H1 (cell line): ENCODE results near the gene DCDC2C. TPM values are rescaled to one million over a fixed set of nuclear protein-coding genes. Genes with fewer than 3 reads are reported as not detected.
A peak's percentile ranks its signal among the peaks of the same experiment; 100 is the strongest.

Source experiments
- CTCF ChIA-PET: fragments of 300-600 bp; sonication (Branson Sonifier 250); formaldehyde crosslinking; loops from one replicate; lab custom pipeline; 2021; ENCODE audit not compliant: partially characterized antibody; lab: Charles Lee
- POLR2A ChIA-PET: fragments of 300-600 bp; sonication (Branson Sonifier 250); formaldehyde crosslinking; loops from one replicate; lab custom pipeline; 2021; ENCODE audit warnings: inconsistent platforms; ENCODE audit not compliant: partially characterized antibody; lab: Charles Lee
- DNase-seq, 2 experiments: peaks; one replicate each; pipeline versions ENCODE4 v3.0.0 to v3.0.0-alpha.2; 2010 to 2022; ENCODE audit warnings: low spot score in 2 of 2, low read depth in 1 of 2, mixed read lengths in 1 of 2
- FAIRE-seq: peaks from 2 replicates; lab custom pipeline; 2011; peaks lifted over from hg19 to GRCh38; lab: Jason Lieb, UNC
- H2AFZ ChIP-seq: 2 replicates; pipeline ENCODE4 v1.8.1; 2012; ENCODE audit warnings: low read length, inconsistent platforms
- H2AK5ac ChIP-seq: 2 replicates; pipeline ENCODE4 v1.6.1; 2013; ENCODE audit warnings: low read depth, low read length
- H2BK120ac ChIP-seq: replicated peaks from 2 replicates; pipeline ENCODE3; 2013; ENCODE audit warnings: low read depth, low read length, inconsistent platforms
- H2BK12ac ChIP-seq: 2 replicates; pipeline ENCODE4 v1.6.1; 2013; ENCODE audit warnings: low read depth, low read length
- H2BK15ac ChIP-seq: 2 replicates; pipeline ENCODE4 v1.6.1; 2013; ENCODE audit warnings: low read length
- H2BK20ac ChIP-seq: 2 replicates; pipeline ENCODE4 v1.6.1; 2013; ENCODE audit warnings: low read length
- H2BK5ac ChIP-seq: 2 replicates; pipeline ENCODE4 v1.6.1; 2013; ENCODE audit warnings: low read depth, low read length
- H3K14ac ChIP-seq: 2 replicates; pipeline ENCODE4 v1.6.1; 2013; ENCODE audit warnings: inconsistent platforms; ENCODE audit not compliant: insufficient read length
- H3K18ac ChIP-seq: 2 replicates; pipeline ENCODE4 v1.6.1; 2013; ENCODE audit warnings: low read length; ENCODE audit errors: extremely low read depth
- H3K23ac ChIP-seq: 2 replicates; pipeline ENCODE4 v1.6.1; 2013; ENCODE audit warnings: inconsistent platforms; ENCODE audit not compliant: insufficient read length
- H3K23me2 ChIP-seq: 2 replicates; pipeline ENCODE4 v1.6.1; 2013; ENCODE audit warnings: low read depth, low read length
- H3K27ac ChIP-seq: 2 replicates; pipeline ENCODE4 v1.6.1; 2011; ENCODE audit warnings: low read depth, low read length, inconsistent platforms
- H3K27me3 ChIP-seq, 4 experiments: replicated peaks in 1 of 4; 1 replicate in 1 of 4; 2 replicates in 3 of 4; pipeline versions ENCODE4 v1.6.1 to v1.8.1; 2011 to 2013; ENCODE audit warnings: low read length in 3 of 4, mild to moderate bottlenecking in 3 of 4, inconsistent platforms in 2 of 4, mixed read lengths in 2 of 4, moderate library complexity in 1 of 4; ENCODE audit not compliant: control insufficient read depth in 3 of 4, insufficient read depth in 3 of 4; ENCODE audit errors: extremely low read depth in 1 of 4
- H3K36me3 ChIP-seq, 4 experiments: 2 replicates each; pipeline versions ENCODE4 v1.6.1 to v1.8.1; 2011 to 2013; ENCODE audit warnings: mild to moderate bottlenecking in 4 of 4, low read length in 3 of 4, moderate library complexity in 2 of 4, control low read depth in 1 of 4, inconsistent platforms in 1 of 4; ENCODE audit not compliant: insufficient read depth in 4 of 4, control insufficient read depth in 2 of 4
- H3K4ac ChIP-seq: replicated peaks from 2 replicates; pipeline ENCODE3; 2013; ENCODE audit warnings: low read length, low read depth, mixed read lengths, inconsistent platforms; ENCODE audit not compliant: insufficient read length
- H3K4me1 ChIP-seq, 4 experiments: replicated peaks in 1 of 4; 1 replicate in 1 of 4; 2 replicates in 3 of 4; pipeline versions ENCODE4 v1.6.1 to v1.8.1; 2011 to 2013; ENCODE audit warnings: low read length in 3 of 4, inconsistent platforms in 2 of 4, mixed read lengths in 1 of 4; ENCODE audit not compliant: insufficient read depth in 4 of 4, control insufficient read depth in 3 of 4
- H3K4me2 ChIP-seq, 2 experiments: 2 replicates each; pipeline versions ENCODE4 v1.6.1 to v1.8.1; 2011 to 2013; ENCODE audit warnings: low read depth in 2 of 2, low read length in 2 of 2, control low read depth in 1 of 2, inconsistent platforms in 1 of 2, mild to moderate bottlenecking in 1 of 2; ENCODE audit not compliant: insufficient read depth in 1 of 2
- H3K4me3 ChIP-seq, 4 experiments: fragments of 200-600, 300-600 bp in 1 of 4; sonication (generic), shearing (Covaris generic), sonication (Bioruptor Twin) in 1 of 4; 2 replicates each; pipeline versions ENCODE4 v1.5.1 to v1.8.1; 2011 to 2016; ENCODE audit warnings: low read length in 4 of 4, low read depth in 3 of 4, control low read depth in 2 of 4, inconsistent platforms in 2 of 4, mild to moderate bottlenecking in 2 of 4, mixed read lengths in 1 of 4, moderate library complexity in 1 of 4; ENCODE audit not compliant: insufficient read depth in 2 of 4; ENCODE audit errors: extremely low read depth in 1 of 4
- H3K56ac ChIP-seq: replicated peaks from 2 replicates; pipeline ENCODE3; 2013; ENCODE audit warnings: low read depth, mild to moderate bottlenecking, mixed read lengths, low read length, inconsistent platforms; ENCODE audit not compliant: insufficient read length
- H3K79me1 ChIP-seq: 2 replicates; pipeline ENCODE4 v1.6.1; 2013; ENCODE audit warnings: low read depth, low read length, control low read depth
- H3K79me2 ChIP-seq, 2 experiments: 2 replicates each; pipeline versions ENCODE4 v1.6.1 to v1.8.1; 2012 to 2013; ENCODE audit warnings: low read length in 2 of 2, mild to moderate bottlenecking in 2 of 2, inconsistent platforms in 1 of 2; ENCODE audit not compliant: insufficient read depth in 2 of 2, control insufficient read depth in 1 of 2
- H3K9ac ChIP-seq, 4 experiments: replicated peaks in 1 of 4; 1 replicate in 1 of 4; 2 replicates in 3 of 4; pipeline versions ENCODE4 v1.6.1 to v1.8.1; 2011 to 2013; ENCODE audit warnings: low read depth in 3 of 4, low read length in 3 of 4, control low read depth in 2 of 4, mild to moderate bottlenecking in 2 of 4, moderate library complexity in 2 of 4, inconsistent platforms in 1 of 4; ENCODE audit errors: extremely low read depth in 1 of 4
- H3K9me3 ChIP-seq, 2 experiments: 2 replicates each; pipeline versions ENCODE4 v1.6.1 to v1.8.1; 2012 to 2013; ENCODE audit warnings: mild to moderate bottlenecking in 2 of 2, moderate library complexity in 2 of 2, control low read depth in 1 of 2, inconsistent platforms in 1 of 2, low read depth in 1 of 2, low read length in 1 of 2, mixed read lengths in 1 of 2; ENCODE audit not compliant: insufficient read depth in 2 of 2
- H4K20me1 ChIP-seq, 2 experiments: replicated peaks in 1 of 2; 2 replicates each; pipeline versions ENCODE3 to v1.8.1; 2011 to 2013; ENCODE audit warnings: inconsistent platforms in 2 of 2, low read length in 2 of 2, mild to moderate bottlenecking in 1 of 2; ENCODE audit not compliant: insufficient read depth in 2 of 2, control insufficient read depth in 1 of 2
- H4K5ac ChIP-seq: 2 replicates; pipeline ENCODE4 v1.6.1; 2013; ENCODE audit warnings: low read length, low read depth, mixed read lengths, inconsistent platforms; ENCODE audit not compliant: insufficient read length
- H4K8ac ChIP-seq: 2 replicates; pipeline ENCODE4 v1.8.0; 2013; ENCODE audit warnings: mild to moderate bottlenecking, moderate library complexity, low read length, inconsistent platforms; ENCODE audit not compliant: insufficient read depth; ENCODE audit errors: extremely low read depth
- H4K91ac ChIP-seq: replicated peaks from 2 replicates; pipeline ENCODE3; 2013; ENCODE audit warnings: low read length, mixed read lengths, inconsistent platforms; ENCODE audit not compliant: insufficient read length
- CEBPB ChIP-seq: IDR thresholded peaks from 2 replicates; pipeline ENCODE4 v1.6.1; 2012; ENCODE audit warnings: low read depth, low read length
- CREB1 ChIP-seq: IDR thresholded peaks from 2 replicates; pipeline ENCODE4 v1.6.1; 2012; ENCODE audit warnings: inconsistent platforms
- EZH2 ChIP-seq: fragments of 200-600 bp; sonication (generic); IDR thresholded peaks from 2 replicates; pipeline ENCODE4 v1.7.1; 2012; ENCODE audit warnings: low read depth, mild to moderate bottlenecking, moderate library complexity, low read length, inconsistent platforms; ENCODE audit not compliant: severe bottlenecking
- POLR2AphosphoS5 ChIP-seq: IDR thresholded peaks from 2 replicates; pipeline ENCODE4 v1.6.1; 2011; ENCODE audit warnings: low read depth, low read length
- RAD21 ChIP-seq, 2 experiments: IDR thresholded peaks in 1 of 2; conservative IDR thresholded peaks in 1 of 2; 2 replicates each; pipeline ENCODE4 v1.6.1; 2011; ENCODE audit warnings: low read depth in 2 of 2, low read length in 2 of 2, improper control_type of control experiment in 1 of 2, inconsistent platforms in 1 of 2, mild to moderate bottlenecking in 1 of 2, moderate library complexity in 1 of 2
- SIX5 ChIP-seq: IDR thresholded peaks from 2 replicates; pipeline ENCODE4 v1.6.1; 2011; ENCODE audit warnings: mild to moderate bottlenecking, low read depth, low read length
- WGBS, 2 experiments: shearing (Covaris generic) in 1 of 2; methylation state at CpG; one replicate each; pipeline versions ENCODE4 v1.1.6 to v1.1.7; 2013 to 2015; ENCODE audit warnings: low lambda C conversion rate in 2 of 2, mixed read lengths in 2 of 2, inconsistent platforms in 1 of 2, low coverage in 1 of 2, missing lambda C conversion rate in 1 of 2; ENCODE audit not compliant: insufficient replicate concordance in 2 of 2, insufficient coverage in 1 of 2, insufficient read length in 1 of 2; ENCODE audit errors: extremely low coverage in 1 of 2, missing lambda C conversion rate in 1 of 2; 5-methylcytosine and 5-hydroxymethylcytosine counted together
- polyA plus RNA-seq, 7 experiments: library from polyadenylated mRNA; depleted of rRNA in 3 of 7; stranded (reverse) in 5 of 7; unstranded in 2 of 7; fragments of >200 nt in 5 of 7; fragments of 200-250 nt in 2 of 7; gene quantifications; 1 replicate in 5 of 7; 2 replicates in 1 of 7; 4 replicates in 1 of 7; pipeline versions ENCODE4 v1.2.1 to v1.2.3, GENCODE V29; 2011 to 2013; ENCODE audit warnings: missing spikeins in 2 of 7, mixed read lengths in 2 of 7
- total RNA-seq: library from RNA; stranded (reverse); fragmentation: NEBNext Ultra II Directional; extraction: Animal tissue kit (Norgen Biotek cat#: 25700); gene quantifications from 2 replicates; pipeline ENCODE4 v1.2.1, GENCODE V29; 2021

Gene DCDC2C
- total and polyA plus RNA-seq, 2 of the 8 experiments (the other 6 are each of a cell fraction or from before 2014, with no cell fraction given) = 0.50 TPM; not detected in 1

DNA sequence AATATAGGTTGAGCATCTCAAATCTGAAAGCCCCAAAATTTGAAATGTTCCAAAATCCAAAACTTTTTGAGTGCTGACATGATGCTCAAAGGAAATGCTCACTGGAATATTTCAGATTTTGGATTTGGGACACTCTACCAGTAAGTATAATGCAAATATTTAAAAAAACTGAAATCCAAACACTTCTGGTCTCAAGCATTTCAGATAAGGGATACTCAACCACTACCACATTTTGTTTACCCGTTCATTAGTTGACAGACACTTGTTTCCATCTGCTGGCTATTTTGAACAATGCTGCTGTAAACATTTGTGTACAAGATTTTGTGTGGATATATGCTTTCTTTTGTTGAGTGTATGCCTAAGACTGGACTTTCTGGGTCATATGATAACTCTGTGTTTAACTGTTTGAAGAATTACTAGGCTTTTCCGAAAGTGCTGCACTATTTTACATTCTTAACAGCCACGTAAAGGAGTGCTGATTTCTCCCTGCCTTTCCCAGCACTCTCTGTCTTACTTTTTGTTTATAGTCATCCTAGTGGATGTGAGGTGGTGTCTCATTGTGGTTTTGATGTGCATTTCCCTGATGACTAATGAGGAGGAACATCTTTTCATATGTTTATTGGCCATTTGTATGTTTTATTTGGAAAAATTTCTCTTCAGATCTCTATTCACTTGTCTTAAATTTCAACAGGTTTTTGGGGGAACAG, 19.5 kb upstream of the DCDC2C start:
- H3K9me3 ChIP-seq = no peaks in the 10 kb centered on the region
- H3K79me2 ChIP-seq = no peaks in the 10 kb centered on the region
- H3K4me3 ChIP-seq = no peak overlapping the region
- H2AK5ac ChIP-seq = no peak overlapping the region
- no peak overlapping the region for H2BK20ac ChIP-seq
- no peaks in the 10 kb centered on the region for H4K20me1 ChIP-seq
- ChIA-PET POLR2A (no interaction called here), CTCF (no interaction called here)
- no peak overlapping the region for H3K4ac ChIP-seq
- no peak overlapping the region for H3K4me2 ChIP-seq
- WGBS, 2 experiments = 78% methylated on average over 3 of the region's 3 CpGs; no CpG with 5 or more reads in 1 of the 2 experiments
- no peak overlapping the region for H4K8ac ChIP-seq
- no peaks in the 10 kb centered on the region for H3K23me2 ChIP-seq
- no peak overlapping the region for H3K18ac ChIP-seq
- H3K23ac ChIP-seq = no peak overlapping the region
- H3K4me1 ChIP-seq = no peaks in the 10 kb centered on the region
- no peak overlapping the region for H2BK15ac ChIP-seq
- H3K27ac ChIP-seq = no peak overlapping the region
- no peak for FAIRE-seq
- H2BK120ac ChIP-seq = no peak overlapping the region
- no peak overlapping the region for H3K14ac ChIP-seq
- H4K91ac ChIP-seq = no peak overlapping the region
- no peaks in the 10 kb centered on the region; a peak in 1 of 7 replicates for H3K27me3 ChIP-seq
- no peak overlapping the region for H4K5ac ChIP-seq
- H2AFZ ChIP-seq = 0 out of 2 replicates have a peak overlapping the region, but pooled peaks have one; percentile 48
- H2BK5ac ChIP-seq = no peak overlapping the region
- H3K9ac ChIP-seq = no peak overlapping the region
- no peaks in the 10 kb centered on the region for H3K36me3 ChIP-seq
- H2BK12ac ChIP-seq = no peak overlapping the region
- TF ChIP-seq RAD21 (IDR thresholded peaks at IDR 0.05 in 1 of 2, conservative IDR thresholded peaks at IDR 0.05 in 1 of 2; ENCODE audit: low read depth in 2 of 2, low read length in 2 of 2) (0 out of 4 replicates have a peak, but pooled peaks of 1 of the 2 experiments have one; percentile 10), EZH2 (no peak), SIX5 (no peak), POLR2AphosphoS5 (no peak), CREB1 (no peak), CEBPB (no peak)
- no peaks in the 10 kb centered on the region for H3K79me1 ChIP-seq
- DNase-seq = no peak
- H3K56ac ChIP-seq = no peak overlapping the region
